ENCODE data around the gene GAN. TPM values are rescaled to one million over a fixed set of nuclear protein-coding genes. Genes with fewer than 3 reads are reported as not detected.
"Not testable (repeated sequence)": the region's sequence is repeated elsewhere in the genome, so short reads cannot be mapped to it uniquely, and the experiment has no call there.

The GAN gene
- total RNA-seq, 1 donor from 2014 or later = 9.0 TPM

DNA sequence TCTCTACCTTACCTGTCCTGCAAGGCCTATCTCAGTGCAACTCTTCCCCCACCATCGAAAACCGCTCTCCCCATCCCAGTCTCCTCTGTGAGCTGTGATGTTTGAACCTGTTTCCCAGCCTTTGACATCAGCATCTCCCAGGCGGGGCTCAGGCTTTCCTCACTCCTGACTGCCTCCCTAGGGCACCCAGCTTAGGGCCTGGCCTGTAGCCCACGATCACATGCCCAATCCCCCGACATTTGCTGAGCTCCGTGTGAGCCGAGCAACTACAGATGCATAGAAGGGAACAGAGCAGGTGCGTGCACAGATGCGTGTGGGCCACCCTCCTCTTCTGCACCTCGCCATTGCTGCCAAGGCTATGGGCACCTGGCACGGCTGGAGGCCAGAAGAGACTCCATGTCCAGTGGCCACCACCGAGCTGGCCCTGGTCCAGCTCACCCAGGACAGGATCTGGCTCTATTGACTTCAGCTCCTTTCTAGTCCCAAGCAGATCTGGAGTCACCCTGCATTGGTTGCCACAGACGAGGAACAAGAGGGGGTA is 94.3 kb downstream of the GAN start:
- intact Hi-C loops (cut with DNase I) = loop anchor here (10.0 kb wide), 1 partner anchor 206 kb away; no protein-coding TSS in a partner anchor
- no peak for ATAC-seq (ENCODE audit: poor library complexity)
- no peak for DNase-seq

DNA sequence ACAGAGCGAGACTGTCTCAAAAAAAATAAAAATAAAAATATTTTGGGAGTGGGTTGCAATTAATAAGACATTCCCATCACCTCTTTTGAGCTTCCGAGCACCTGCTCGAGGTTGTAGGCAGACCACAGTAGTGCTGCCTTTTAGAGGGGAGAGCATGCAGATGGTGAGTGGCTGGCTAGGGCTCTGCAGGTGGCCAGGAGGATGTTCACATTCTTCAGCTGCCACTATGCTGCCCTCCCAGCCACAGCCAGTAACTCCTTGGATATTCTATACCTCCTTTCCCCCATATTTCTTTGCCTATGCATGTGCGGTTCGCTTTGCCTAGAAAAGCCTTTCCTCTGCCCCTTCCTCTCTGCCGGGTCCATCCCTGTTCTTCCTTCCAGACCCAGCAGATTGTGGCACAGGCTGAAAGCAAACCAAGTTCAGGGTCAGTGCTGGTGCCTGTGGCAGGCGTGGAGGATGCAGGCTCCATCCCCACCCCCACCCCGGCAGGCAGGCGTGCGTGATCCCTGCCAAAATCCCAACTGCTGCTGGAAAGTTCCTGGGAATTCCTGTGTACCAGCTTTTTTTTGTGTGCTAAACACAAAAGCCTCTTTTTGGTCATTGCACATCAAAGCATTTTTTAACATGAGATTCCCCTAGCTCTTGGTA is 96.0 kb downstream of the GAN start:
- intact Hi-C loops (cut with DNase I) = no loop called here
- DNase-seq = no peak
- no peak for ATAC-seq (ENCODE audit: poor library complexity)

DNA sequence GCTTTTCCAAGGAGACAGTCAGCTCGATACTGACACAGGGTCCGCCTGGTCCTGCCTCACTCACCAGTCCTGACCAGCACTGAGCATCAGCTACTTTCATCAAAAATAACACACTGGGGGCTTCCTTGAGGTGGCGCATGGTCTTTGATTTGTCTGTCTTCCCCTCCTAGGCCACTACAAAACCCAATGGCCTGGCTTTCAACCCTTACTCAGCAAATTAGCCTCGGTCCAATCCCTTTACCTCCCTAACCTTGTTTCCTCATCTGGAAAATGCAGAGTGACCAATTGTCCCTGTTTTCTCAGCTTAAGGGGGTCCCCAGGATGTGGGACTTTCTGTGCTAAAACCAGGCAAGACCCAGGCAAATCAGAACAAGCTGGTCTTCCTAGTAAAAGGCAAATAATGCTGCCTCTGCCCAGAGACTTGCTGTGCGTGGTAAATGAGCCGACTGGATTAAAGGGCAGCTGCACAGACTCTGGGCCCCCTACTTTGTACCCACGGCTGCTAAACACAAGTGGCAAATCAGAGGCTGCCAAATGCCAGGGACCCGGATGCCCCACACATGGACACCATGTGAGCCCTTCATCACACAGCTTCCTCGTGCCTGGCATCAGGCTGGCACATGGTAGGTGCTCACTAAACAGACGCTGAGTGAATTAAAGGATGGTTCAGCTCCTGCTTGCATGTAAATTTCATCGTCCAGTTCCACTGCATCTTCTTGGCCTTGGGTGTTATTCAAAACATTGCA is 98.7 kb downstream of the GAN start:
- intact Hi-C loops (cut with DNase I) = no loop called here
- ATAC-seq (ENCODE audit: poor library complexity) (no peak), DNase-seq (no peak)

- intact Hi-C loops (cut with DNase I) = no loop called here
- no peak for ATAC-seq (ENCODE audit: poor library complexity)
- no peak for DNase-seq
Measured at GRCh38 chr16:81415751-81416150, 101.0 kb downstream of the GAN start.

DNA sequence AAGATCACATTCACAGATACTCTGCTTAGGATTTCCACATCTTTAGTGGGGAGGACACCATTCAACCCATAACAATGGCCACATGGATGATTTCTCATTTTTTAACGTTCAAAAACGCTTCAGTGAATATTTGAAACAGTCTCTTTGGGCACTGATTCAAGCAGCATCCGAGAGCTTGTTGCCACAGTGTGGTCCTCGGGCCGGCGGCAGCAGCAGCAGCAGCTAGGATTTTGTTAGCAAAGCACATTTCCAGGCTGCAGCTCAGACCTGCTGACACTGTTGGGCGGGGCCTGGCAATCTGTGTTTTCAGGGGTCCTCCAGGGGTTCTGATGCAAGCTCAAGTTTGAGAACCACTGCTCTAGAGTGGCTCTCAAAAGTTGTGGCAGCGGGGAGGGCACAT is 102.0 kb downstream of the GAN start:
- no peak for DNase-seq
- ATAC-seq (ENCODE audit: poor library complexity) = no peak
- intact Hi-C loops (cut with DNase I) = no loop called here

DNA sequence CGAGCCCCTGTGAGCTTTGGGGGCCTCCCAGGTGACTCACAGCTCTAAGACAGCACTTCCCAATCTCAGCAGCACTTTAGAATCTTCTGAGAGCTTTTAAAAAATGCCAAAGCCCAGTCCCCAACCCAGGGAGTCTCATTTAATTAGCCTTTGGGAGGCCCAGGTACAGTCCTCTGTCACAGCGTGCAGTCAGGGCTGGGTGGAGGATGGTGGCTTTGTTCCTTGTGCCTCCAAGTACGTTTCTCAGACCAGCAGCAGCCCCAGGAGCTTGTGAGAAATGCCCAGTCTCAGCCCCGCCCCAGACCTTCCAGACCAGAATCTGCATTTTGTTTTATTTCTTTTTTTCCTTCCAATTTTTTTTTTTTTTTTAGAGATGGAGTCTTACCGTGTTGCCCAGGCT is 102.4 kb downstream of the GAN start:
- ATAC-seq (ENCODE audit: poor library complexity) = no peak
- no peak for DNase-seq
- intact Hi-C loops (cut with DNase I) = no loop called here

DNA sequence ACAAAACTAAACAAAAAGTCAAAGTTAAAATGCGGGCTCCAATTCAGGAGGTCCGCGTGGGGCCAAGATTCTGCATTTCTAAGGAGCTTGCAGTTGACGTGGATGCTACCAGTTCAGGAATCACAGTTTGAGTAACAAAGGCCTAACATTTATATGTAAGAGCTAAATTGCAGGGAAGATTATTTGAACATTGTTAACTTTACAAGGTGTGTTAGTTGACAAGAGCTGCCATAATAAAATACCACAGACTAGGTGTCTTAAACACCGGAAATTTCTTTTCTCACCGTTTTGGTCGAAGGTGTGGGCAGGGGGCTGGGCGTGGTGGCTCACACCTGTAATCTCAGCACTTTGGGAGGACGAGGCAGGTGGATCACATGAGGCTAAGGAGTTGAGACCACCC is 105.0 kb downstream of the GAN start:
- DNase-seq (no peak), ATAC-seq (ENCODE audit: poor library complexity) (no peak)
- intact Hi-C loops (cut with DNase I) = no loop called here

DNA sequence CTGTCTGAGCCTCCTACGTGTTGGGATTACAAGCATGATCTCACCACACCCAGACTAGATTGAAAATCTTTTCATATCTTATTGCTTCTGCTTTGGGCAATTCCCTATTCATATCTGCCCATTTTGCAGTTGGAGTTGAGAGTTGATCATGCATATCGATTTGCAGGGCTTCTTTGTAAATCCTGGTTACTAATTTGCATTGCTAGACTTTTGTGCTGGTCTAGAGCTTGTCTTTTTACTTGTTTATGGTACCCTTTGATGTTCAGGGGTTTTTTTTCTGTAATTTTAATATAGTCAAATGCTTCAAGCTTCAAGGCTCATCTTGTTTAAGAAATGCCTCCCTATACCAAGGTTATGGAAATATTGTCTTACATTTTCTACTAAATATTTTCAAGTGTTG is 106.4 kb downstream of the GAN start:
- intact Hi-C loops (cut with DNase I) = no loop called here
- no peak for DNase-seq
- ATAC-seq (ENCODE audit: poor library complexity) = no peak

DNA sequence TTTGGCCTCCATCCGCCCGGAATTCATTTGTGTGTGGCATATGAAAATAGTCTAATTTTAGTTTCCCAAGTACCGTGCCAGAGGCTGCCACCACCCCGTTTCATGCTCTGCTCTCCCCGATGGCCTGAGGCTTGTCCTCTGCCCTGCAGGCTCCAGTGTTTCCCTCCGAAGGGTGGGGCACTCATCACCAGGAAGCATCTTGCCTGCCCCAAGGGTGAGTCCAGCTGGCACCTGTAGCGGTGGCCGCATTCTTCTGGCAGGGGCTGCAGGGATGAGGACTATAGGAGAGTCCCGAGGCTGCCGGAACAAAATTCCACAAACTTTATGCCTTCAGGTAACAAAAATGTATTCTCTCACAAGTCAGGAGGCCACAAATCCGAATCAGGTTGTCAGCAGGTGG is 106.8 kb downstream of the GAN start:
- DNase-seq (no peak), ATAC-seq (ENCODE audit: poor library complexity) (no peak)
- intact Hi-C loops (cut with DNase I) = no loop called here

DNA sequence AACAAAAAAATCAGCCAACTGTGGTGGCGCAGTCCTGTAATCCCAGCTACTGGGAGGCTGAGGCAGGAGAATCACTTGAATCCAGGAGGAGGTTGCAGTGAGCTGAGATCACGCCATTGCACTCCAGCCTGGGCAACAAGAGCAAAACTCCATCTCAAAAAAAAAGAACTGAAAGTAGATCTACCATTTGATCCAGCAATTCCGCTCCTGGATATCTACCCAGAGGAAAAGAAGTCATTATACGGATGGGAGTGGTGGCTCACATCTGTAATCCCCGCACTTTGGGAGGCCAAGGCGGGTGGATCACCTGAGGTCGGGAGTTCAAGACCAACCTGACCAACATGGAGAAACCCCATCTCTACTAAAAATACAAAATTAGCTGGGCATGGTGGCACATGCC is 107.4 kb downstream of the GAN start:
- intact Hi-C loops (cut with DNase I); ATAC-seq (ENCODE audit: poor library complexity); DNase-seq: not testable (repeated sequence)

DNA sequence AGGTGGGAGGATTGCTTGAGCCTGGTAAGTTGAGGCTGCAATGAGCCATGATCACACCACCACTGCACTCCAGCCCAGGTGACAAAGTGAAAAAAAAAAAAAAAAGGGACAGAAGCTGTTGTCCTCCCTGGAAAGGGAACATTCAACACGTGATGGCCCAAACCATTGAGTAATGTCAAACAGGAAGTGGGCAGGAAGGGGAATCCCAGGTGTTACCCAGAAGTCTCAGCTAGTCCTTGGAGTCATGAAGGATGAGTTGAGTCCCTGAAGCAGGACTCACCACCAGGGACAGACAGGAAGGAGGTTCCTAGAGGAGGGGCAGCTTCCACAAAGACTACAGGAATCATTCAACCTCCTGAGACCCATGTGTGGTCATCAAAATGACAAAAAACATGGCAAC is 110.0 kb downstream of the GAN start:
- ATAC-seq (ENCODE audit: poor library complexity) (no peak), DNase-seq (no peak)

DNA sequence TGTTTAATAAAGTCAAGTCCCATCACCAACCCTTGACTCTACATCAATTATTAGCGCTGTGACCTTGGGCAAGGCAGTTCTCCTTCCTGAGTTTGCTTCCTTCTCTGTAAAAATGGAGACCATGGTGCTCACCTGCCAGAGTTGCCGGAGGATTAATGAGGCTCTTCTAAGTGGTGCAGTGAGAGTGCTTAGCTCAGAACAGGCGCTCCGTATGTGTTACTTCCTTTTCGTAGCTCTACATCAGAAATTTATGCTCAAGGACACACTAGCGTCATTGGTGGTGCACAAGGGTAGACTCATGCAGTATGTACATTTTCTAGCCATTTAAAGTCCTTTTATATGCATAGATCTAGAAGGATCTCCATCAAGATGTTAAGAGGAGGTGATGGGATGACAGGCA is 112.5 kb downstream of the GAN start:
- no peak for ATAC-seq (ENCODE audit: poor library complexity)
- intact Hi-C loops (cut with DNase I) = no loop called here
- DNase-seq = no peak

More for the DNA sequence above, 110.0 kb downstream of the GAN start:
- intact Hi-C loops (cut with DNase I) = no loop called here

DNA sequence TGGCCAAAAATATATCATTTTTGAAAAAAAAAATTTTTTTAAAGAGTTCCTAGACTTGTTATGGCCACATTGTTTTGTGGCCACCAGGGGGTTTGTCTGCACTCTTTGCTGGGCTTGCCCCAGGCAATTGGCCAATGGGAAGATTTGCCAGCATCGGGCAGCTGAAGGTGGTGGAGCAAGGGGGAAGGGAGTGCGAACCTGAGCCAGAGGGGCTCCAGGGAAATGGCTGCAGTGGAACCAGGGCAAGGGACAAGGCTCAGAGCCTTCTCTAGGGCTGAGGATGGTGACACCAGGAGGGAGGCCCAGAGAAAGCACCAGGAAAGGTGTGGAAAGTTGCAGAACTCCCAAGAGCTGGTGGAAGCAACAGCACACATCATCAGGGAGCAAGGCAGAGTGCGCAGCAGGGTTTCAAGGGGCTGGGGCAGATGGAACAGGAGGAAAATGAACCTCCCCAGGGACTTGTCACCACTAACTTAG is 114.3 kb downstream of the GAN start:
- peak; percentile 59 for DNase-seq
- intact Hi-C loops (cut with DNase I) = no loop called here
- no peak for ATAC-seq (ENCODE audit: poor library complexity)

DNA sequence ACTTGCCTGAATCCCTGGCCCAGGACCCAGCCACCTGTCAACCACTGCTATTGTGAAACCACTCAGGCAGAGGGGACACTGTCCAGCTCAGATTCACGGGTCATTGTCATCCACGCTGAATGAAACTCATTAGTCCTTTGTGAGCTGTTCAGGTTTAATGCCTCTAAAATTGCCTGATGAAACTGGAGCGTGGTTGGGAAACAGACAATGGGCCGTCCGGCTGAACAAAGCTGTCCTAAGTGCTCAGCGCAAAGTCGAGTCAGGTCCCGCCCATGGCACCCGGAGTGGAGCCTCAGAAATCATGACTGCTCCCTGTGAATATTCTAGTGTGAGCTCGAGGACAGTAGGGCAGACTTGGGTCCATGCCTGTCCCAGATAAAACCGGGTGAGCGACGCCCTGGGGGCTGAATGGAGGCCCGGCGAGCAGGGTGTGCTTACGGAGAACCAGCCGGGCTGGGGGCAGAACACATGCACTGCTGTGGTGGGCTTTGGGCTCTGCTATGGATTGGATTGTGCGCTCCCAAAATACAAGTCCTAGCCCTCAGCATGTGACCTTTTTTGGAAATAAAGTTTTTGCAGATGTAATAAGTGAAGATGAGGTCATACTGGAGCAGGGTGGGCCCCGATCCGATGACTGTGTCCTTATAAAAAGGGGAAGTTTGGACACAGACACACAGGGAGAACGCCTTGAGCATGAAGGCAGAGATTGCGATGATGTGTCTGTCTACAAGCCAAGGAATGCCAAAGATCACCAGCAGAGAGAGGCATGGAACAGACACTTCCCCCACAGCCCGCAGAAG is 117.0 kb downstream of the GAN start:
- no peak for DNase-seq

GRCh38 chr16:81432937-81433557 is 118.3 kb downstream of the GAN start:
- no peak for ATAC-seq (ENCODE audit: poor library complexity)
- intact Hi-C loops (cut with DNase I) = no loop called here
- no peak for DNase-seq

More for the DNA sequence above, 117.0 kb downstream of the GAN start:
- ATAC-seq (ENCODE audit: poor library complexity) = peak; percentile 81
- intact Hi-C loops (cut with DNase I) = no loop called here

DNA sequence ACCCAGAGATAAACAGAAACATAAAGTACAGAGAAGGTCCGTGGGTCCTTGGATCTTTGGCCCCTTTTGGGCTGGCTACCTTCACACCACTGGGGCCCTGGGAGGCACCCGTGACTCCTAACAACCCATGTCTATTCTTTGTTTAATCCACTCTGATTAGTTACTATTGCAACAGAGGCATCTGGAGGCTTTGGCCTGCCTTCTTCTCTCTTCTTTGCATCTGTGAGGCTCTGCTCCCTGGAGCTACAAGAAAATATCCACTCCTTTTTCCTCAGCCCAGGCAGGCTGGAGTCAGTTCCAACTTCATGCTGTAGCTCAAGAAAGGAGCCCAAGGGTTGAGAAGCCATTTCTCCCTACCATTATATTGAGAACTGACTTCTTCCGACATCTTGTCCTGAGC is 120.3 kb downstream of the GAN start:
- intact Hi-C loops (cut with DNase I) = no loop called here
- DNase-seq (no peak), ATAC-seq (ENCODE audit: poor library complexity) (no peak)

DNA sequence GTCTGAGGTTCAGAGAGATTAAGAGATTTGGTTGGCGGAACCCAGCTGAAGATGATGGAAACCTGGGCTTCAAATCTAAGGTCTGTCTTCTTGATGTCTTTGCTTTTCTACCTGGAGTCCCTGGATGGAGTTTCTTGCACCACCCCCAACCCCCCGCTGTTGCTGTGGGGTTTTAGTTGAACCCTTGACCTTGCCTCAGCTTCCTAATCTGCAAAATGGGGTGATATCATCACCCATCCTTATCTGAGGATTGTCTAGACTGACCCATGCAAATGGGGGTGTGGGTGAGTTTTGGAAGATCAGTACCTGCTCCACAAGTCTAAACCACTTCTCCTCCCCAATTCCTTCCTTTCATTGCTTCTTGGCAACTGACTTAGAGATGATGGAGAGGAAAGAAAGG is 120.8 kb downstream of the GAN start:
- intact Hi-C loops (cut with DNase I) = no loop called here
- DNase-seq (no peak), ATAC-seq (ENCODE audit: poor library complexity) (no peak)

DNA sequence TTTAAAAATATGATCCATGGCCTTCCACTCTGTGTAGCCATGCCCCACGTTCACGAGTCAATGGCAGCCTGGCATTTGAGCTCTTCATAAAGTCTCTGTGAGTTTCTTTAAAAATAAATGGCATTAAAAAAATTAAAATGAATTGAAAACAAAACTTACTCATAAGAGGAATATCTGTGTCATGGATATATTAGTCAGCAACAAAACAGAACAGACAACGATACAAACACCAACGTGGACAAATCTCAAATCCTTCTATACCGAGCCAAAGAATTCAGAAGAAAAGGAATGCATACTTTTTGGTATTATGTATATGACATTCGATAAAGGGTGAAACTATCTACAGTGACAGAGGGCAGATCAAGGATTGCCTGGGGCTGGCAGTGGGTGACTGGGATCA is 121.6 kb downstream of the GAN start:
- intact Hi-C loops (cut with DNase I) = no loop called here
- DNase-seq (no peak), ATAC-seq (ENCODE audit: poor library complexity) (no peak)

DNA sequence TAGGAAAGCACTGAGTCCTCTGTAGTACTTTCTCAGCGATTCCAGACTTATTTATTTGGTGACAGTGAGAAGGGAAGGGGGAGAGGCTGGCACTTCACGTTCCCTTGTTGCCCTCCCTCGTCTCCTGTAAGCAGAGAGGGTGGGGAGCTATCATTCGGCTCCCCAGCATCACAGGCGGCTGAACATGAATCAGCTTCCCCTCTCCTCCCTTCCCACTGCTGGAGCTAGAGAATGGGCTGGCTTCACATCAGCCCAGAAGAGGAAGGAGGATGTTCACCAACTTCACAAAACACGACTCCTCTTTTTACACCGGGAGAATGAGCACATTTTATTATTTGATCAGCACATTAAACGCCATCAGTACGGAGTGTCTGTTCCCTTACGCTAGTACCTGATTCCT is 123.1 kb downstream of the GAN start:
- intact Hi-C loops (cut with DNase I) = no loop called here
- DNase-seq (no peak), ATAC-seq (ENCODE audit: poor library complexity) (no peak)

Measured in Right ventricle myocardium superior (tissue), 1 donor.